Heart left ventricle (tissue), 16 donors: Measurements from ENCODE around the gene SLC35E3. TPM values are rescaled to one million over a fixed set of nuclear protein-coding genes. Genes with fewer than 3 reads are reported as not detected.

ENCODE experiments used
- ATAC-seq, 4 donors: fragments of 200-7000 bp; cut with Tn5 transposase; one replicate each; pipeline ENCODE4 v1.9.1; 2020 to 2022; ENCODE audit warnings: moderate library complexity in 4 of 4, mild to moderate bottlenecking in 3 of 4, moderate number of reproducible peaks in 1 of 4
- DNase-seq, 5 donors: peaks; one replicate each; pipeline ENCODE4 v3.0.0-alpha.2; 2020
- H3K27ac ChIP-seq, 12 donors: fragments of 200-600 bp; sonication (generic) in 4 of 12; one replicate each; pipeline versions ENCODE4 v1.5.0 to v1.8.0; 2016 to 2022; ENCODE audit warnings: mild to moderate bottlenecking in 2 of 12
- H3K27me3 ChIP-seq, 9 donors: fragments of 200-600 bp; sonication (generic) in 2 of 9; one replicate each; pipeline versions ENCODE4 v1.5.1 to v1.8.0; 2016 to 2022; ENCODE audit warnings: mild to moderate bottlenecking in 3 of 9
- H3K36me3 ChIP-seq, 9 donors: fragments of 200-600 bp; sonication (generic) in 2 of 9; one replicate each; pipeline versions ENCODE4 v1.5.0 to v1.8.0; 2018 to 2022; ENCODE audit warnings: mild to moderate bottlenecking in 2 of 9
- H3K4me1 ChIP-seq, 12 donors: fragments of 200-600 bp; sonication (generic) in 4 of 12; one replicate each; pipeline versions ENCODE4 v1.5.0 to v1.8.0; 2016 to 2022; ENCODE audit warnings: mild to moderate bottlenecking in 3 of 12
- H3K4me3 ChIP-seq, 12 donors: fragments of 200-600 bp; sonication (generic) in 4 of 12; one replicate each; pipeline versions ENCODE4 v1.5.0 to v1.8.0; 2017 to 2022; ENCODE audit warnings: mild to moderate bottlenecking in 9 of 12, moderate library complexity in 4 of 12
- H3K9me3 ChIP-seq, 12 donors: fragments of 200-600 bp; sonication (generic) in 4 of 12; one replicate each; pipeline versions ENCODE4 v1.5.0 to v1.8.0; 2016 to 2022; ENCODE audit warnings: mild to moderate bottlenecking in 1 of 12
- CTCF ChIP-seq, 12 donors: fragments of 200-600 bp; sonication (generic) in 4 of 12; IDR thresholded peaks; one replicate each; pipeline versions ENCODE4 v1.5.0 to v1.8.0; 2018 to 2022; ENCODE audit warnings: antibody characterized with exemption in 12 of 12, mild to moderate bottlenecking in 5 of 12
- POLR2A ChIP-seq, 2 donors: fragments of 450-650 bp; IDR thresholded peaks; one replicate each; pipeline ENCODE4 v1.6.1; 2017; ENCODE audit warnings: antibody characterized with exemption in 2 of 2, mild to moderate bottlenecking in 2 of 2, moderate library complexity in 2 of 2
- WGBS, 4 donors: extraction: QIAGEN DNeasy Blood & Tissue Kit in 2 of 4; methylation state at CpG; one replicate each; pipeline versions ENCODE4 v1.1.5 to v1.1.7; 2013 to 2018; 5-methylcytosine and 5-hydroxymethylcytosine counted together
- intact Hi-C, 10 donors: fragments of 100-400 bp; cut with DNase I; formaldehyde crosslinking; loops; one replicate each; pipeline versions ENCODE4 v1.11.1 to v1.14.2; 2022
- polyA plus RNA-seq, 2 donors: library from polyadenylated mRNA; stranded (reverse); fragments of 200-250 nt; gene quantifications; one replicate each; pipeline ENCODE4 v1.2.3, GENCODE V29; 2013
- total RNA-seq, 9 donors: library from RNA; depleted of rRNA in 2 of 9; stranded (reverse); fragments of >200 nt in 2 of 9; fragmentation: NEBNext Ultra II Directional in 3 of 9; extraction: Animal tissue kit (Norgen Biotek cat#: 25700) in 3 of 9; gene quantifications; one replicate each; pipeline versions ENCODE4 v1.1.0 to v1.2.4, GENCODE V29; 2016 to 2023
- donor health status: ischemic (EF 13 %, LVEDD 7.1; RV severe dilation, severe dysfunction).
- donor health status: healthy with polysubstance abuse.
- donor health status: DM: no; HTN: yes; CAD: no.
- donor health status: DM: no; HTN: no; CAD: no.
- donor health status: ischemic (EF 25% LVEDD 6.9; RV normal size, moderate dysfunction).
- donor health status: ischemic (EF 25% LVEDD 5.7; RV mildly dilated, moderate dysfunction).
- donor health status: healthy.
- donor health status: DM: yes; HTN: yes; CAD: no.
- donor health status: ischemic (EF 35%, LVEDD 5.7; RV mildly dilated, moderate dysfunction).
- donor health status: nonischemic (EF 11% LVEDD 7.7; RV severe dilation, severe dysfunction).
- donor health status: DM: yes; HTN: yes; CAD: no.
- donor health status: PGD.
- donor health status: ischemic (EF 29% LVEDD 5.4; RV normal size, mild dysfunction).
- donor health status: nonischemic (EF 23%, LVEDD 6.1; RV moderate dilation, normal function).

SLC35E3 gene
- total and polyA plus RNA-seq, 11 donors, result 2.6 to 8.6 (median 5.4) TPM

- 71 to 80% (median 74%) methylated on average over 2 of the region's 2 CpGs for WGBS, 4 donors
- no peak overlapping the region for H3K4me3 ChIP-seq
- H3K9me3 ChIP-seq, result no peaks in the 10 kb centered on the region
- intact Hi-C loops, result loop anchor here in 1 of 10 donors (5.0 kb wide), 1 partner anchor 38 kb away; the partner anchor contains the start of gene SLC35E3
- peak in 1 of 4 donors; percentile 30 for ATAC-seq
- H3K36me3 ChIP-seq, result no peaks in the 10 kb centered on the region
- no peaks in the 10 kb centered on the region for H3K27me3 ChIP-seq
- no peak for DNase-seq
- H3K4me1 ChIP-seq, result peaks cover 0 to 50% (median 0%) of the 10 kb centered on the region in 12 donors
- TF ChIP-seq CTCF (IDR thresholded peaks at IDR 0.05) (no peak), POLR2A (IDR thresholded peaks at IDR 0.05) (no peak)
- H3K27ac ChIP-seq, result peak overlapping the region in 2 of 12 donors; percentile 11 to 71
Observed at GRCh38 chr12:68785358-68785757, 39.4 kb downstream of the SLC35E3 start.

GRCh38 chr12:68785823-68786222 lies 39.8 kb downstream of the SLC35E3 start:
- Histone ChIP-seq H3K4me3 (no peak overlapping the region), H3K36me3 (no peaks in the 10 kb centered on the region), H3K9me3 (no peaks in the 10 kb centered on the region), H3K27ac (peak overlapping the region in 1 of 12 donors; percentile 87), H3K4me1 (peaks cover 0 to 50% (median 0%) of the 10 kb centered on the region in 12 donors), H3K27me3 (no peaks in the 10 kb centered on the region)
- WGBS, 4 donors, result 92 to 95% (median 93%) methylated on average over 5 of the region's 5 CpGs
- intact Hi-C loops, result loop anchor here in 1 of 10 donors (5.0 kb wide), 1 partner anchor 39 kb away; the partner anchor contains the start of gene SLC35E3
- ATAC-seq (no peak), DNase-seq (no peak)
- TF ChIP-seq POLR2A (IDR thresholded peaks at IDR 0.05) (no peak), CTCF (IDR thresholded peaks at IDR 0.05) (no peak)

GRCh38 chr12:68786929-68787328 lies 41.0 kb downstream of the SLC35E3 start:
- H3K4me1 ChIP-seq, result peaks cover 0 to 50% (median 0%) of the 10 kb centered on the region in 12 donors
- H3K9me3 ChIP-seq, result no peaks in the 10 kb centered on the region
- intact Hi-C loops, result loop anchor here in 1 of 10 donors (5.0 kb wide), 1 partner anchor 40 kb away; the partner anchor contains the start of gene SLC35E3
- ATAC-seq (no peak), DNase-seq (no peak)
- H3K27ac ChIP-seq, result peak overlapping the region in 9 of 12 donors; percentile 12 to 87 (median 44)
- WGBS, 4 donors, result 77 to 83% (median 81%) methylated on average over 2 of the region's 2 CpGs
- no peaks in the 10 kb centered on the region for H3K27me3 ChIP-seq
- TF ChIP-seq POLR2A (IDR thresholded peaks at IDR 0.05) (no peak), CTCF (IDR thresholded peaks at IDR 0.05) (no peak)
- H3K36me3 ChIP-seq, result no peaks in the 10 kb centered on the region
- no peak overlapping the region for H3K4me3 ChIP-seq

GRCh38 chr12:68788554-68789143 lies 42.7 kb downstream of the SLC35E3 start:
- DNase-seq (no peak), ATAC-seq (no peak)
- Histone ChIP-seq H3K9me3 (no peaks in the 10 kb centered on the region), H3K27me3 (no peaks in the 10 kb centered on the region), H3K36me3 (no peaks in the 10 kb centered on the region), H3K27ac (peak overlapping the region in 1 of 12 donors; percentile 87), H3K4me1 (peaks cover 0 to 50% (median 0%) of the 10 kb centered on the region in 12 donors), H3K4me3 (no peak overlapping the region)
- TF ChIP-seq POLR2A (IDR thresholded peaks at IDR 0.05) (no peak), CTCF (IDR thresholded peaks at IDR 0.05) (no peak)
- 92 to 100% (median 95%) methylated on average over 3 of the region's 3 CpGs for WGBS, 4 donors
- intact Hi-C loops, result loop anchor here in 1 of 10 donors (5.0 kb wide), 1 partner anchor 41 kb away; the partner anchor contains the start of gene SLC35E3
